H1 (cell line): ENCODE results near the gene GCAT. TPM values are rescaled to one million over a fixed set of nuclear protein-coding genes. Genes with fewer than 3 reads are reported as not detected.
A peak's percentile ranks its signal among the peaks of the same experiment; 100 is the strongest.

Experiments used
- CTCF ChIA-PET: fragments of 300-600 bp; sonication (Branson Sonifier 250); formaldehyde crosslinking; loops from one replicate; lab custom pipeline; 2021; ENCODE audit not compliant: partially characterized antibody; lab: Charles Lee
- POLR2A ChIA-PET: fragments of 300-600 bp; sonication (Branson Sonifier 250); formaldehyde crosslinking; loops from one replicate; lab custom pipeline; 2021; ENCODE audit warnings: inconsistent platforms; ENCODE audit not compliant: partially characterized antibody; lab: Charles Lee
- DNase-seq, 2 experiments: peaks; one replicate each; pipeline versions ENCODE4 v3.0.0 to v3.0.0-alpha.2; 2010 to 2022; ENCODE audit warnings: low spot score in 2 of 2, low read depth in 1 of 2, mixed read lengths in 1 of 2
- FAIRE-seq: peaks from 2 replicates; lab custom pipeline; 2011; peaks lifted over from hg19 to GRCh38; lab: Jason Lieb, UNC
- H2AFZ ChIP-seq: 2 replicates; pipeline ENCODE4 v1.8.1; 2012; ENCODE audit warnings: low read length, inconsistent platforms
- H2AK5ac ChIP-seq: 2 replicates; pipeline ENCODE4 v1.6.1; 2013; ENCODE audit warnings: low read depth, low read length
- H2BK120ac ChIP-seq: replicated peaks from 2 replicates; pipeline ENCODE3; 2013; ENCODE audit warnings: low read depth, low read length, inconsistent platforms
- H2BK12ac ChIP-seq: 2 replicates; pipeline ENCODE4 v1.6.1; 2013; ENCODE audit warnings: low read depth, low read length
- H2BK15ac ChIP-seq: 2 replicates; pipeline ENCODE4 v1.6.1; 2013; ENCODE audit warnings: low read length
- H2BK20ac ChIP-seq: 2 replicates; pipeline ENCODE4 v1.6.1; 2013; ENCODE audit warnings: low read length
- H2BK5ac ChIP-seq: 2 replicates; pipeline ENCODE4 v1.6.1; 2013; ENCODE audit warnings: low read depth, low read length
- H3K14ac ChIP-seq: 2 replicates; pipeline ENCODE4 v1.6.1; 2013; ENCODE audit warnings: inconsistent platforms; ENCODE audit not compliant: insufficient read length
- H3K18ac ChIP-seq: 2 replicates; pipeline ENCODE4 v1.6.1; 2013; ENCODE audit warnings: low read length; ENCODE audit errors: extremely low read depth
- H3K23ac ChIP-seq: 2 replicates; pipeline ENCODE4 v1.6.1; 2013; ENCODE audit warnings: inconsistent platforms; ENCODE audit not compliant: insufficient read length
- H3K23me2 ChIP-seq: 2 replicates; pipeline ENCODE4 v1.6.1; 2013; ENCODE audit warnings: low read depth, low read length
- H3K27ac ChIP-seq: 2 replicates; pipeline ENCODE4 v1.6.1; 2011; ENCODE audit warnings: low read depth, low read length, inconsistent platforms
- H3K27me3 ChIP-seq, 4 experiments: replicated peaks in 1 of 4; 1 replicate in 1 of 4; 2 replicates in 3 of 4; pipeline versions ENCODE4 v1.6.1 to v1.8.1; 2011 to 2013; ENCODE audit warnings: low read length in 3 of 4, mild to moderate bottlenecking in 3 of 4, inconsistent platforms in 2 of 4, mixed read lengths in 2 of 4, moderate library complexity in 1 of 4; ENCODE audit not compliant: control insufficient read depth in 3 of 4, insufficient read depth in 3 of 4; ENCODE audit errors: extremely low read depth in 1 of 4
- H3K36me3 ChIP-seq, 4 experiments: 2 replicates each; pipeline versions ENCODE4 v1.6.1 to v1.8.1; 2011 to 2013; ENCODE audit warnings: mild to moderate bottlenecking in 4 of 4, low read length in 3 of 4, moderate library complexity in 2 of 4, control low read depth in 1 of 4, inconsistent platforms in 1 of 4; ENCODE audit not compliant: insufficient read depth in 4 of 4, control insufficient read depth in 2 of 4
- H3K4ac ChIP-seq: replicated peaks from 2 replicates; pipeline ENCODE3; 2013; ENCODE audit warnings: low read length, low read depth, mixed read lengths, inconsistent platforms; ENCODE audit not compliant: insufficient read length
- H3K4me1 ChIP-seq, 4 experiments: replicated peaks in 1 of 4; 1 replicate in 1 of 4; 2 replicates in 3 of 4; pipeline versions ENCODE4 v1.6.1 to v1.8.1; 2011 to 2013; ENCODE audit warnings: low read length in 3 of 4, inconsistent platforms in 2 of 4, mixed read lengths in 1 of 4; ENCODE audit not compliant: insufficient read depth in 4 of 4, control insufficient read depth in 3 of 4
- H3K4me2 ChIP-seq, 2 experiments: 2 replicates each; pipeline versions ENCODE4 v1.6.1 to v1.8.1; 2011 to 2013; ENCODE audit warnings: low read depth in 2 of 2, low read length in 2 of 2, control low read depth in 1 of 2, inconsistent platforms in 1 of 2, mild to moderate bottlenecking in 1 of 2; ENCODE audit not compliant: insufficient read depth in 1 of 2
- H3K4me3 ChIP-seq, 4 experiments: fragments of 200-600, 300-600 bp in 1 of 4; sonication (generic), shearing (Covaris generic), sonication (Bioruptor Twin) in 1 of 4; 2 replicates each; pipeline versions ENCODE4 v1.5.1 to v1.8.1; 2011 to 2016; ENCODE audit warnings: low read length in 4 of 4, low read depth in 3 of 4, control low read depth in 2 of 4, inconsistent platforms in 2 of 4, mild to moderate bottlenecking in 2 of 4, mixed read lengths in 1 of 4, moderate library complexity in 1 of 4; ENCODE audit not compliant: insufficient read depth in 2 of 4; ENCODE audit errors: extremely low read depth in 1 of 4
- H3K56ac ChIP-seq: replicated peaks from 2 replicates; pipeline ENCODE3; 2013; ENCODE audit warnings: low read depth, mild to moderate bottlenecking, mixed read lengths, low read length, inconsistent platforms; ENCODE audit not compliant: insufficient read length
- H3K79me1 ChIP-seq: 2 replicates; pipeline ENCODE4 v1.6.1; 2013; ENCODE audit warnings: low read depth, low read length, control low read depth
- H3K79me2 ChIP-seq, 2 experiments: 2 replicates each; pipeline versions ENCODE4 v1.6.1 to v1.8.1; 2012 to 2013; ENCODE audit warnings: low read length in 2 of 2, mild to moderate bottlenecking in 2 of 2, inconsistent platforms in 1 of 2; ENCODE audit not compliant: insufficient read depth in 2 of 2, control insufficient read depth in 1 of 2
- H3K9ac ChIP-seq, 4 experiments: replicated peaks in 1 of 4; 1 replicate in 1 of 4; 2 replicates in 3 of 4; pipeline versions ENCODE4 v1.6.1 to v1.8.1; 2011 to 2013; ENCODE audit warnings: low read depth in 3 of 4, low read length in 3 of 4, control low read depth in 2 of 4, mild to moderate bottlenecking in 2 of 4, moderate library complexity in 2 of 4, inconsistent platforms in 1 of 4; ENCODE audit errors: extremely low read depth in 1 of 4
- H3K9me3 ChIP-seq, 2 experiments: 2 replicates each; pipeline versions ENCODE4 v1.6.1 to v1.8.1; 2012 to 2013; ENCODE audit warnings: mild to moderate bottlenecking in 2 of 2, moderate library complexity in 2 of 2, control low read depth in 1 of 2, inconsistent platforms in 1 of 2, low read depth in 1 of 2, low read length in 1 of 2, mixed read lengths in 1 of 2; ENCODE audit not compliant: insufficient read depth in 2 of 2
- H4K20me1 ChIP-seq, 2 experiments: replicated peaks in 1 of 2; 2 replicates each; pipeline versions ENCODE3 to v1.8.1; 2011 to 2013; ENCODE audit warnings: inconsistent platforms in 2 of 2, low read length in 2 of 2, mild to moderate bottlenecking in 1 of 2; ENCODE audit not compliant: insufficient read depth in 2 of 2, control insufficient read depth in 1 of 2
- H4K5ac ChIP-seq: 2 replicates; pipeline ENCODE4 v1.6.1; 2013; ENCODE audit warnings: low read length, low read depth, mixed read lengths, inconsistent platforms; ENCODE audit not compliant: insufficient read length
- H4K8ac ChIP-seq: 2 replicates; pipeline ENCODE4 v1.8.0; 2013; ENCODE audit warnings: mild to moderate bottlenecking, moderate library complexity, low read length, inconsistent platforms; ENCODE audit not compliant: insufficient read depth; ENCODE audit errors: extremely low read depth
- H4K91ac ChIP-seq: replicated peaks from 2 replicates; pipeline ENCODE3; 2013; ENCODE audit warnings: low read length, mixed read lengths, inconsistent platforms; ENCODE audit not compliant: insufficient read length
- KDM4A ChIP-seq: IDR thresholded peaks from one replicate; pipeline ENCODE4 v1.7.1; 2012; ENCODE audit warnings: low read depth, mild to moderate bottlenecking, moderate library complexity, low read length, inconsistent platforms; ENCODE audit not compliant: severe bottlenecking
- RNF2 ChIP-seq: fragments of 200-900, 300-1000 bp; sonication (generic); IDR thresholded peaks from 2 replicates; pipeline ENCODE4 v1.7.1; 2016; ENCODE audit warnings: borderline replicate concordance, low read depth, mild to moderate bottlenecking, antibody characterized with exemption, low read length; ENCODE audit not compliant: poor library complexity, severe bottlenecking; ENCODE audit errors: missing control alignments
- SIN3A ChIP-seq, 2 experiments: IDR thresholded peaks in 1 of 2; conservative IDR thresholded peaks in 1 of 2; 2 replicates each; pipeline ENCODE4 v1.6.1; 2011 to 2012; ENCODE audit warnings: low read length in 2 of 2, improper control_type of control experiment in 1 of 2, low read depth in 1 of 2, mild to moderate bottlenecking in 1 of 2
- WGBS, 2 experiments: shearing (Covaris generic) in 1 of 2; methylation state at CpG; one replicate each; pipeline versions ENCODE4 v1.1.6 to v1.1.7; 2013 to 2015; ENCODE audit warnings: low lambda C conversion rate in 2 of 2, mixed read lengths in 2 of 2, inconsistent platforms in 1 of 2, low coverage in 1 of 2, missing lambda C conversion rate in 1 of 2; ENCODE audit not compliant: insufficient replicate concordance in 2 of 2, insufficient coverage in 1 of 2, insufficient read length in 1 of 2; ENCODE audit errors: extremely low coverage in 1 of 2, missing lambda C conversion rate in 1 of 2; 5-methylcytosine and 5-hydroxymethylcytosine counted together
- polyA plus RNA-seq, 7 experiments: library from polyadenylated mRNA; depleted of rRNA in 3 of 7; stranded (reverse) in 5 of 7; unstranded in 2 of 7; fragments of >200 nt in 5 of 7; fragments of 200-250 nt in 2 of 7; gene quantifications; 1 replicate in 5 of 7; 2 replicates in 1 of 7; 4 replicates in 1 of 7; pipeline versions ENCODE4 v1.2.1 to v1.2.3, GENCODE V29; 2011 to 2013; ENCODE audit warnings: missing spikeins in 2 of 7, mixed read lengths in 2 of 7
- total RNA-seq: library from RNA; stranded (reverse); fragmentation: NEBNext Ultra II Directional; extraction: Animal tissue kit (Norgen Biotek cat#: 25700); gene quantifications from 2 replicates; pipeline ENCODE4 v1.2.1, GENCODE V29; 2021

GCAT gene
- total and polyA plus RNA-seq, 2 of the 8 experiments (the other 6 are each of a cell fraction or from before 2014, with no cell fraction given): 24.3 to 47.5 TPM

GRCh38 chr22:37819105-37819433 is 11.3 kb downstream of the GCAT start:
- no peak overlapping the region for H3K14ac ChIP-seq
- 0 out of 2 replicates have a peak overlapping the region, but pooled peaks have one; percentile 53 for H2AK5ac ChIP-seq
- peak overlapping the region; percentile 8 for H4K5ac ChIP-seq
- peak overlapping the region; percentile 97; the same call in 1 of the 2 replicates for H2BK12ac ChIP-seq
- H3K4ac ChIP-seq: peak overlapping the region; percentile 11
- H3K4me2 ChIP-seq: peak overlapping the region; percentile 96 to 98
- H3K23ac ChIP-seq: no peak overlapping the region
- WGBS, 2 experiments: 21% methylated on average over 14 of the region's 14 CpGs; no CpG with 5 or more reads in 1 of the 2 experiments
- DNase-seq: no peak
- peak overlapping the region; percentile 45 for H4K8ac ChIP-seq
- peak overlapping the region; percentile 91 for H3K18ac ChIP-seq
- H4K91ac ChIP-seq: peak overlapping the region; percentile 48
- peaks cover 0 to 1% of the 10 kb centered on the region in 2 experiments for H4K20me1 ChIP-seq
- peak overlapping the region; percentile 75; the same call in 1 of the 2 replicates for H2BK5ac ChIP-seq
- H3K27me3 ChIP-seq: peaks cover under 1 to 30% (median 23%) of the 10 kb centered on the region in 4 experiments
- no peak overlapping the region for H3K27ac ChIP-seq
- peaks cover 5 to 33% (median 27%) of the 10 kb centered on the region in 4 experiments for H3K4me1 ChIP-seq
- 0 out of 2 replicates have a peak overlapping the region, but pooled peaks have one; percentile 61 for H2BK20ac ChIP-seq
- ChIA-PET CTCF (interaction anchor here (0.6 to 7.7 kb wide), 14 partner anchors 11 to 201 kb away, joined by 3 to 80 read pairs (median 10); partner anchors contain the start of genes ANKRD54, EIF3L and GCAT), POLR2A (interaction anchor here (0.8 to 6.2 kb wide), 11 partner anchors 8 to 362 kb away, joined by 3 to 142 read pairs (median 5); partner anchors contain the start of genes EIF3L, GCAT and PLA2G6)
- no peaks in the 10 kb centered on the region for H3K9me3 ChIP-seq
- H3K56ac ChIP-seq: no peak overlapping the region
- no peaks in the 10 kb centered on the region for H3K79me1 ChIP-seq
- peak overlapping the region; percentile 43; the same call in 1 of the 2 replicates for H2AFZ ChIP-seq
- H2BK120ac ChIP-seq: peak overlapping the region; percentile 59
- no peaks in the 10 kb centered on the region for H3K79me2 ChIP-seq
- peak overlapping the region; percentile 100; the same call in 1 of the 2 replicates for H2BK15ac ChIP-seq
- H3K9ac ChIP-seq: peak overlapping the region in 3 of 4 experiments; percentile 2 to 42 (median 35); a peak in 3 of 7 replicates
- peaks cover 10% of the 10 kb centered on the region for H3K23me2 ChIP-seq
- TF ChIP-seq RNF2: no peak
- peak; percentile 69 for TF ChIP-seq KDM4A
- 0 out of 4 replicates have a peak, but pooled peaks of 1 of the 2 experiments have one; percentile 4 for TF ChIP-seq SIN3A (conservative IDR thresholded peaks at IDR 0.05 in 1 of 2, IDR thresholded peaks at IDR 0.05 in 1 of 2; ENCODE audit: low read depth in 1 of 2, low read length in 2 of 2)
- TF ChIP-seq, all 59 proteins: peak for 2
- H3K36me3 ChIP-seq: peaks cover 0 to 8% (median 3%) of the 10 kb centered on the region in 4 experiments; a peak in 3 of 8 replicates
- FAIRE-seq: no peak
- peak overlapping the region; percentile 35 to 60 (median 46) for H3K4me3 ChIP-seq
